ENCODE results near the gene SLC35F1.
"Not testable (repeated sequence)": the region's sequence is repeated elsewhere in the genome, so short reads cannot be mapped to it uniquely, and the experiment has no call there.

SLC35F1 gene

GRCh38 chr6:117961301-117961700, 54.2 kb downstream of the SLC35F1 start:
- no peak for DNase-seq (ENCODE audit: insufficient read length, low spot score)
- no peak for FAIRE-seq
- TF ChIP-seq CTCF (IDR thresholded peaks at IDR 0.05; ENCODE audit: insufficient read depth, missing control alignments), result no peak

- DNase-seq (ENCODE audit: insufficient read length, low spot score); FAIRE-seq: not testable (repeated sequence)
Measured at GRCh38 chr6:117965763-117966162, 58.7 kb downstream of the SLC35F1 start.

GRCh38 chr6:117971637-117972036, 64.6 kb downstream of the SLC35F1 start:
- DNase-seq (ENCODE audit: insufficient read length, low spot score), result no peak
- FAIRE-seq, result no peak
- no peak for TF ChIP-seq CTCF (IDR thresholded peaks at IDR 0.05; ENCODE audit: insufficient read depth, missing control alignments)

- no peak for TF ChIP-seq CTCF (IDR thresholded peaks at IDR 0.05; ENCODE audit: insufficient read depth, missing control alignments)
- no peak for DNase-seq (ENCODE audit: insufficient read length, low spot score)
- FAIRE-seq, result no peak
Measured at GRCh38 chr6:117974914-117975627, 68.0 kb downstream of the SLC35F1 start.

- peak; percentile 80 for TF ChIP-seq CTCF (IDR thresholded peaks at IDR 0.05; ENCODE audit: insufficient read depth, missing control alignments)
- FAIRE-seq (peak; percentile 97), DNase-seq (ENCODE audit: insufficient read length, low spot score) (no peak)
Measured at GRCh38 chr6:117976030-117976651, 69.1 kb downstream of the SLC35F1 start.

GRCh38 chr6:117985916-117986315, 78.9 kb downstream of the SLC35F1 start:
- no peak for DNase-seq (ENCODE audit: insufficient read length, low spot score)
- FAIRE-seq, result no peak
- no peak for TF ChIP-seq CTCF (IDR thresholded peaks at IDR 0.05; ENCODE audit: insufficient read depth, missing control alignments)

- FAIRE-seq, result no peak
- DNase-seq (ENCODE audit: insufficient read length, low spot score), result no peak
- TF ChIP-seq CTCF (IDR thresholded peaks at IDR 0.05; ENCODE audit: insufficient read depth, missing control alignments), result no peak
Measured at GRCh38 chr6:117986396-117986795, 79.3 kb downstream of the SLC35F1 start.
